HepG2 (cell line): ENCODE results near the gene FGFR4. TPM values are rescaled to one million over a fixed set of nuclear protein-coding genes. Genes with fewer than 3 reads are reported as not detected.

Experiments used
- HOXA5 ChIP-seq: sonication (generic); formaldehyde crosslinking; IDR thresholded peaks from 2 replicates; pipeline ENCODE4 v1.4.0; 2020; ENCODE audit warnings: missing genetic modification reagents
- HOXA7 ChIP-seq: sonication (generic); formaldehyde crosslinking; IDR thresholded peaks from 2 replicates; pipeline ENCODE4 v1.8.1; 2022; ENCODE audit warnings: mild to moderate bottlenecking, missing genetic modification reagents, moderate library complexity
- IKZF1 ChIP-seq: fragments of 450-650 bp; IDR thresholded peaks from 2 replicates; pipeline ENCODE4 v1.7.1; 2016
- IRF1 ChIP-seq: sonication (generic); formaldehyde crosslinking; IDR thresholded peaks from 2 replicates; pipeline ENCODE4 v1.4.0; 2020; ENCODE audit warnings: low read depth, mild to moderate bottlenecking, missing genetic modification reagents
- IRX3 ChIP-seq: sonication (generic); formaldehyde crosslinking; IDR thresholded peaks from 2 replicates; pipeline ENCODE4 v1.8.1; 2023; ENCODE audit warnings: mild to moderate bottlenecking, low read depth, missing genetic modification reagents, borderline replicate concordance
- KDM5B ChIP-seq: sonication (generic); formaldehyde crosslinking; IDR thresholded peaks from 2 replicates; pipeline ENCODE4 v1.4.0; 2020; ENCODE audit warnings: missing genetic modification reagents, mild to moderate bottlenecking, borderline replicate concordance
- MEIS2 ChIP-seq: sonication (generic); formaldehyde crosslinking; IDR thresholded peaks from 2 replicates; pipeline ENCODE4 v1.9.0; 2021; ENCODE audit warnings: mild to moderate bottlenecking, missing genetic modification reagents
- NFKBIZ ChIP-seq: IDR thresholded peaks from 2 replicates; pipeline ENCODE4 v1.6.1; 2018; ENCODE audit warnings: missing genetic modification reagents, missing compliant biosample characterization
- NFYB ChIP-seq: sonication (generic); formaldehyde crosslinking; IDR thresholded peaks from 2 replicates; pipeline ENCODE4 v1.4.0; 2020; ENCODE audit warnings: missing genetic modification reagents
- NRL ChIP-seq: sonication (generic); formaldehyde crosslinking; IDR thresholded peaks from 2 replicates; pipeline ENCODE4 v1.5.0; 2020; ENCODE audit warnings: missing genetic modification reagents, mild to moderate bottlenecking, moderate library complexity, borderline replicate concordance
- SAFB2 ChIP-seq: sonication (generic); formaldehyde crosslinking; IDR thresholded peaks from 2 replicates; pipeline ENCODE4 v1.5.1; 2020; ENCODE audit warnings: missing genetic modification reagents, low read depth, mild to moderate bottlenecking, borderline replicate concordance
- SALL2 ChIP-seq: sonication (generic); formaldehyde crosslinking; IDR thresholded peaks from 2 replicates; pipeline ENCODE4 v1.8.1; 2023; ENCODE audit warnings: mild to moderate bottlenecking, missing genetic modification reagents, inconsistent platforms
- SAP130 ChIP-seq: IDR thresholded peaks from 2 replicates; pipeline ENCODE4 v1.6.1; 2016; ENCODE audit warnings: low read depth
- SMAD9 ChIP-seq: sonication (generic); formaldehyde crosslinking; IDR thresholded peaks from 2 replicates; pipeline ENCODE4 v1.5.1; 2020; ENCODE audit warnings: mild to moderate bottlenecking, missing genetic modification reagents
- SNAPC5 ChIP-seq: sonication (generic); formaldehyde crosslinking; IDR thresholded peaks from 2 replicates; pipeline ENCODE4 v1.8.1; 2023; ENCODE audit warnings: mild to moderate bottlenecking, missing genetic modification reagents, borderline replicate concordance
- ZBTB46 ChIP-seq: sonication (generic); formaldehyde crosslinking; IDR thresholded peaks from 2 replicates; pipeline ENCODE4 v1.4.0; 2020; ENCODE audit warnings: mild to moderate bottlenecking, missing genetic modification reagents, borderline replicate concordance
- ZFYVE20 ChIP-seq: sonication (generic); formaldehyde crosslinking; IDR thresholded peaks from 2 replicates; pipeline ENCODE4 v1.8.0; 2023; ENCODE audit warnings: low read depth, mild to moderate bottlenecking, moderate library complexity, missing genetic modification reagents, borderline replicate concordance
- ZHX2 ChIP-seq, 2 experiments: sonication (generic) in 1 of 2; formaldehyde crosslinking in 1 of 2; IDR thresholded peaks; 2 replicates each; pipeline versions ENCODE4 v1.6.1 to v1.9.0; 2014 to 2022; ENCODE audit warnings: antibody characterized with exemption in 1 of 2, borderline replicate concordance in 1 of 2, inconsistent platforms in 1 of 2, low read depth in 1 of 2, missing genetic modification reagents in 1 of 2
- ZNF510 ChIP-seq: sonication (generic); formaldehyde crosslinking; IDR thresholded peaks from 2 replicates; pipeline ENCODE4 v1.4.0; 2020; ENCODE audit warnings: low read depth, mild to moderate bottlenecking, missing genetic modification reagents
- ZNF672 ChIP-seq: sonication (generic); formaldehyde crosslinking; IDR thresholded peaks from 2 replicates; pipeline ENCODE4 v1.8.1; 2022; ENCODE audit warnings: missing genetic modification reagents
- ZNF768 ChIP-seq: sonication (generic); formaldehyde crosslinking; IDR thresholded peaks from 2 replicates; pipeline ENCODE4 v1.4.0; 2020; ENCODE audit warnings: missing genetic modification reagents
- polyA plus RNA-seq, 8 experiments: library from polyadenylated mRNA; depleted of rRNA in 3 of 8; stranded (reverse) in 7 of 8; unstranded in 1 of 8; fragments of >200 nt; fragmentation: Illumina TruSeq in 4 of 8; extraction: Trizol in 4 of 8; gene quantifications; 2 replicates each; pipeline versions ENCODE4 v1.2.1 to v1.2.3, GENCODE V29; 2011 to 2016; ENCODE audit warnings: low read depth in 4 of 8, missing spikeins in 1 of 8, mixed read lengths in 1 of 8; ENCODE audit not compliant: insufficient read depth in 1 of 8
- total RNA-seq, 5 experiments: library from RNA; depleted of rRNA; stranded (reverse); fragments of >200 nt; fragmentation: Illumina TruSeq; extraction: Trizol; gene quantifications; 2 replicates each; pipeline ENCODE4 v1.2.3, GENCODE V29; 2016; ENCODE audit warnings: low read depth in 1 of 5

The FGFR4 gene
- total and polyA plus RNA-seq, 2 of the 13 experiments (the other 11 are each of a cell fraction or from before 2014, with no cell fraction given): 129 to 219 TPM

- no peak for TF ChIP-seq SALL2
- TF ChIP-seq IRX3 (CRISPR knock-in tag): no peak
- no peak for TF ChIP-seq SMAD9 (CRISPR knock-in tag)
- no peak for TF ChIP-seq KDM5B (CRISPR knock-in tag)
- no peak for TF ChIP-seq HOXA7
- no peak for TF ChIP-seq ZNF768
- TF ChIP-seq IRF1 (CRISPR knock-in tag): no peak
- TF ChIP-seq HOXA5: no peak
- TF ChIP-seq ZBTB46 (CRISPR knock-in tag): no peak
- TF ChIP-seq SAP130 (CRISPR knock-in tag): 0 out of 2 replicates have a peak, but pooled peaks have one; percentile 20
- no peak for TF ChIP-seq NFYB
- TF ChIP-seq ZNF672 (CRISPR knock-in tag): no peak
- no peak for TF ChIP-seq MEIS2 (CRISPR knock-in tag)
- no peak for TF ChIP-seq NFKBIZ (CRISPR knock-in tag)
- TF ChIP-seq IKZF1: no peak
- no peak for TF ChIP-seq ZHX2 (IDR thresholded peaks at IDR 0.05; ENCODE audit: low read depth)
- TF ChIP-seq ZHX2 (CRISPR knock-in tag; IDR thresholded peaks at IDR 0.05; ENCODE audit: borderline replicate concordance): no peak
- TF ChIP-seq ZFYVE20 (CRISPR knock-in tag): no peak
- TF ChIP-seq SNAPC5 (CRISPR knock-in tag): no peak
- TF ChIP-seq NRL (CRISPR knock-in tag): no peak
- TF ChIP-seq ZNF510 (CRISPR knock-in tag): no peak
- no peak for TF ChIP-seq SAFB2 (CRISPR knock-in tag)
These were observed 2.4 kb downstream of the FGFR4 start (continued) for GRCh38 chr5:177089127-177089526.
